A549 (cell line): ENCODE results near the gene TPM4.

Experiments
- BCL3 ChIP-seq: fragments of >200 bp; sonication (Bioruptor Twin); formaldehyde crosslinking; IDR thresholded peaks from 3 replicates; pipeline ENCODE4 v1.6.1; 2016
- CTCF ChIP-seq: fragments of >200 bp; sonication (Bioruptor Twin); formaldehyde crosslinking; IDR thresholded peaks from 3 replicates; pipeline ENCODE4 v1.5.1; 2016
- HDAC2 ChIP-seq: fragments of 200-600 bp; sonication (generic); IDR thresholded peaks from 2 replicates; pipeline ENCODE4 v1.6.1; 2016
- HES2 ChIP-seq: fragments of >200 bp; sonication (Bioruptor Twin); formaldehyde crosslinking; IDR thresholded peaks from 2 replicates; pipeline ENCODE4 v1.6.1; 2016
- HOXB13 ChIP-seq: fragments of 250-450 bp; sonication (Bioruptor Pico); IDR thresholded peaks from 2 replicates; pipeline ENCODE4 v1.5.0; 2020; ENCODE audit warnings: low read depth, mild to moderate bottlenecking, moderate library complexity
- MAX ChIP-seq: IDR thresholded peaks from 2 replicates; pipeline ENCODE4 v1.6.1; 2012
- RFX5 ChIP-seq: fragments of 450-650 bp; IDR thresholded peaks from 2 replicates; pipeline ENCODE4 v1.7.1; 2014; ENCODE audit warnings: antibody characterized with exemption, mild to moderate bottlenecking, moderate library complexity

- no peak for TF ChIP-seq HDAC2
- TF ChIP-seq RFX5: no peak
- no peak for TF ChIP-seq HES2
- no peak for TF ChIP-seq MAX
- TF ChIP-seq CTCF: no peak
- TF ChIP-seq HOXB13: no peak
- TF ChIP-seq BCL3: no peak
Measured at GRCh38 chr19:16068696-16069259, 7.5 kb upstream of the TPM4 start.
